Chondrocyte (in vitro differentiated cells): ENCODE data around the gene TBXT. TPM values are rescaled to one million over a fixed set of nuclear protein-coding genes. Genes with fewer than 3 reads are reported as not detected.

Experiments
- DNase-seq: peaks from one replicate; pipeline ENCODE4 v3.0.0; 2021; ENCODE audit warnings: mixed read lengths, low spot score
- H3K27ac Mint-ChIP-seq: one replicate; pipeline ENCODE4 v1.8.0; 2021; ENCODE audit warnings: mild to moderate bottlenecking, moderate library complexity, mixed read lengths; ENCODE audit not compliant: unreplicated experiment
- H3K27me3 Mint-ChIP-seq: 2 replicates; pipeline ENCODE4 v1.8.0; 2021; ENCODE audit warnings: low read depth, mixed read lengths
- H3K36me3 Mint-ChIP-seq: 2 replicates; pipeline ENCODE4 v1.8.0; 2021; ENCODE audit warnings: low read depth, mixed read lengths
- H3K4me1 Mint-ChIP-seq: 2 replicates; pipeline ENCODE4 v1.8.0; 2021; ENCODE audit warnings: low read depth, mild to moderate bottlenecking, mixed read lengths
- H3K4me3 Mint-ChIP-seq: one replicate; pipeline ENCODE4 v1.8.0; 2021; ENCODE audit warnings: mild to moderate bottlenecking, moderate library complexity, mixed read lengths; ENCODE audit not compliant: unreplicated experiment
- H3K9me3 Mint-ChIP-seq: 2 replicates; pipeline ENCODE4 v1.8.0; 2021; ENCODE audit warnings: low read depth, mixed read lengths
- total RNA-seq: library from RNA; stranded (reverse); gene quantifications from 3 replicates; pipeline ENCODE4 v1.2.1, GENCODE V29; 2021
- TF ChIP-seq, protein P1 (sequence below): fragments of 200-600 bp; sonication (generic); IDR thresholded peaks from 2 replicates; pipeline ENCODE4 v1.5.0; 2021; ENCODE audit warnings: antibody characterized with exemption, mild to moderate bottlenecking, moderate library complexity

TBXT gene
- total RNA-seq, 1 donor from 2014 or later, result not detected

DNA sequence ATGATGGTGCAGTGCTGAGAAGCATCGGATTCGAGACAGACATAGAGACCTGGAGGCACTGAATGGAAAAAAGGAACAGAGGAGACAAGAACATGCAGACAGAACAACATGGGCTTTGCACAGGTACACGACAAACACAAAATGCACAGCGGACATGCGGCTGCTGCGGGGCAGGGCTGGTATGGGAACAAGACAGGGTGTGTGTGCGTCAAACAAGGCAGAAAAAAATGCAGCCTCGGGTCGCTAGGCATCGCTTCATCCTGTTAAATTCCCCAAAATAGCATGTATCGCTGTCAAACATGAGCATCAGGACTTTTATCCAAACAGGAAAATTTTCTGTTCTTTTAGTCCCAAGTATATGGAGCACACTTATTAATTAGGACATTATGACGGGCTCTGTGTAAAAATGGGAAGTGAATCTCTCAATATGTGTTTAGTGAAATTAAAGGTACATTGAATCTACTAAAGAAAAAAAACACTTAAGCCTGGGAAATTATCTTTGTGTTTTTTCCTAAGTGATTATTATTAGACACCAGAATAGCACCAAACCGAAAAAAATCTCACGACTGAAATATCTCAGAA, 36.1 kb upstream of the TBXT start:
- Mint-ChIP-seq H3K9me3 (no peaks in the 10 kb centered on the region), H3K27ac (no peak overlapping the region), H3K4me1 (no peaks in the 10 kb centered on the region), H3K4me3 (no peak overlapping the region), H3K27me3 (peaks cover 12% of the 10 kb centered on the region), H3K36me3 (no peaks in the 10 kb centered on the region)
- no peak for DNase-seq
- TF ChIP-seq, protein P1, sequence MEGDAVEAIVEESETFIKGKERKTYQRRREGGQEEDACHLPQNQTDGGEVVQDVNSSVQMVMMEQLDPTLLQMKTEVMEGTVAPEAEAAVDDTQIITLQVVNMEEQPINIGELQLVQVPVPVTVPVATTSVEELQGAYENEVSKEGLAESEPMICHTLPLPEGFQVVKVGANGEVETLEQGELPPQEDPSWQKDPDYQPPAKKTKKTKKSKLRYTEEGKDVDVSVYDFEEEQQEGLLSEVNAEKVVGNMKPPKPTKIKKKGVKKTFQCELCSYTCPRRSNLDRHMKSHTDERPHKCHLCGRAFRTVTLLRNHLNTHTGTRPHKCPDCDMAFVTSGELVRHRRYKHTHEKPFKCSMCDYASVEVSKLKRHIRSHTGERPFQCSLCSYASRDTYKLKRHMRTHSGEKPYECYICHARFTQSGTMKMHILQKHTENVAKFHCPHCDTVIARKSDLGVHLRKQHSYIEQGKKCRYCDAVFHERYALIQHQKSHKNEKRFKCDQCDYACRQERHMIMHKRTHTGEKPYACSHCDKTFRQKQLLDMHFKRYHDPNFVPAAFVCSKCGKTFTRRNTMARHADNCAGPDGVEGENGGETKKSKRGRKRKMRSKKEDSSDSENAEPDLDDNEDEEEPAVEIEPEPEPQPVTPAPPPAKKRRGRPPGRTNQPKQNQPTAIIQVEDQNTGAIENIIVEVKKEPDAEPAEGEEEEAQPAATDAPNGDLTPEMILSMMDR, result no peak

DNA sequence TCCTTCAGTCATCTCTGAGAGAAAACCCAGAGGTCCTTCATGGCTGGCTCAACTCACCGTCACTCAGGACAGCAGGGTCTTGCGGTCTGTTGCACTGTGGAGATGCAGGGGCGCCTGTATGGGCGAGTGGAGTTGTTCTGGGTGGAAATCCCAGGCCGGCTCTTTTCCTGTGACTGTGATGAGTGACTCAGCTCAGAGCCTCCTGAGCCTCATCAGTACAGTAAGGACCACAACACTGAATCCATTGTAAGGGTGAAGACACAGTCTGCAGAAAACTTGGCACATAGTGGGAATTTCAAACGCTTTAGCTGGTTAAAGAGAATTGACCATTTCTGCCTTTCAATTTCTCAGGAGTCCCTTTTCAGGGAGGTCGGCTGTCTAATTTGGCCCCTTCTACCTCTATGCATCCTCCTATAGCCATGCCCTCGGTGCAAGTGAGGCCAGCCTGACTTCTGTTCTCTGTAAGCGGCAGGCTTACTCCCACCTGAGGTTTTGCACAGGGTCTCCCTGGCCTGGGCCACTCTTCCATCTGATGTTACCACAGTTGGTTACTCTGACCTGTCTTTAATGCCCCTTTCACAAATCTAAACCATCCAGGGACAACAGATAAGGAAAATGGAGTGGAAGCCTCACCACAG, 35.5 kb upstream of the TBXT start:
- no peak for DNase-seq
- no peak overlapping the region for H3K27ac Mint-ChIP-seq
- H3K4me3 Mint-ChIP-seq, result no peak overlapping the region
- H3K4me1 Mint-ChIP-seq, result no peaks in the 10 kb centered on the region
- H3K27me3 Mint-ChIP-seq, result peaks cover 10% of the 10 kb centered on the region
- H3K9me3 Mint-ChIP-seq, result no peaks in the 10 kb centered on the region
- no peaks in the 10 kb centered on the region for H3K36me3 Mint-ChIP-seq
- TF ChIP-seq, protein P1, result no peak

DNA sequence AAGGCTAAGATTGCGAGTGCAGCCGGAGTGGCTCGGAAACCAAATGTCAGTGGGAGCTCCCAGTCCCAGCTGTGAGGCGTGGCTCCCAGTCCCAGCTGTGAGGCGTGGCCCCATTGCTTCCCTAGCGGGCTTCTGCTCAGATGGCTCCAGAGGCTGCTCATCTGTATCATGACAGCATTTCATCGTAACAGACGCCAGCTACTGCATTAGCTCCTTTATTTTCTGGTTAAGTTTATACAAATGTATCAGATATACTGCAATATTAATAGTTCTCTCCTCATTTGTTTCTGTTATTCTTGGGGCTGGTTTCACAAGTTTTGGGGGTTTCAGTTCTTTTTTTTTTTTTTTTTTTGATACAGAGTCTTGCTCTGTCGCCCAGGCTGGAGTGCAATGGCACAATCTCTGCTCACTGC, 34.7 kb upstream of the TBXT start:
- Mint-ChIP-seq H3K27me3 (peaks cover 17% of the 10 kb centered on the region), H3K27ac (no peak overlapping the region), H3K36me3 (no peaks in the 10 kb centered on the region), H3K9me3 (no peaks in the 10 kb centered on the region), H3K4me1 (no peaks in the 10 kb centered on the region), H3K4me3 (no peak overlapping the region)
- TF ChIP-seq, protein P1, result no peak
- DNase-seq, result no peak

DNA sequence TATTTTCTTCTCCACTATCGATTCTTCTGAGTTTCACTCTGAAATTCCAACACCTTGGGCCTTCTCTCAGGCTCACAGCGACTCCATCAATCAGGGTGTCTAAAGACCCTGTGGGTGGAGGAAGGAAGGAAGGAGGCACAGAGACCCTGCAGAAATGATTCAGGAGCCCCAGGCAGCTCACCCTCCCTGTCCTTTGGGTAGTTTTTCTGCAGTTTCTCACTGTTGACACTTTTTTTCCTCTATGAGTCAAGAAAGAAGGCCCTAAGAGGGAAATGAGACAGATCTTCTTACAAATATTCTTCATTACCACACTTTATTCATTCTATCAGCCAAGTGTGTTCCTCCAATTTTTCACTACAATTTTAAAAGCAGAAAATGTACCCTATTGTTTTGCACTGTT, 34.2 kb upstream of the TBXT start:
- no peaks in the 10 kb centered on the region for H3K36me3 Mint-ChIP-seq
- no peak for DNase-seq
- TF ChIP-seq, protein P1, result no peak
- no peaks in the 10 kb centered on the region for H3K4me1 Mint-ChIP-seq
- H3K4me3 Mint-ChIP-seq, result no peak overlapping the region
- no peak overlapping the region for H3K27ac Mint-ChIP-seq
- no peaks in the 10 kb centered on the region for H3K9me3 Mint-ChIP-seq
- peaks cover 20% of the 10 kb centered on the region for H3K27me3 Mint-ChIP-seq

DNA sequence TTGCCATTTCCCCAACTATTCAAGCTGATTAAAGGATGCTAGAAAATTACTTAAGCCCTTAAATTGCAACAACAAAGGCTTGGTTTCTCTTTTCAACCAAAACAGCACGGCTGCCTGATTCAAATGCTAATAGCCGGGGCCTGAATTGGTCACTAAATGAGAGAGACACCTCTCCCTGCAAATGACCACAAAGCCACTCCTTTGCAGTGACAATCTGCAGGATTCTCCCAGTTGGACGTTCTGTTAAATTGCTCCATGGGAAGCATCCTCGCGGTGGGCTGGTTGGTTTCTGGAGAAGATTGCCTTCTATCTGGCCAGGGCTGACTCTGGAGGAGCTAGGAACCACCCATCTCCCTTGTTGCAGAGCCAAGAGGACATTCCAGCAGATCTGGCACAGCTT, 29.7 kb upstream of the TBXT start:
- Mint-ChIP-seq H3K36me3 (no peaks in the 10 kb centered on the region), H3K4me3 (no peak overlapping the region), H3K9me3 (no peaks in the 10 kb centered on the region), H3K27me3 (peaks cover 41% of the 10 kb centered on the region), H3K27ac (no peak overlapping the region), H3K4me1 (no peaks in the 10 kb centered on the region)
- DNase-seq, result no peak
- TF ChIP-seq, protein P1, result no peak
